GM19043 (cell line): ENCODE results near the gene SAXO2.
A peak's percentile ranks its signal among the peaks of the same experiment; 100 is the strongest.
"Not testable (repeated sequence)": the region's sequence is repeated elsewhere in the genome, so short reads cannot be mapped to it uniquely, and the experiment has no call there.

ENCODE experiments used
- ATAC-seq: cut with Tn5 transposase; IDR thresholded peaks from one replicate; pipeline ENCODE4 v1.9.1; 2021; ENCODE audit warnings: low read depth; ENCODE audit not compliant: unreplicated experiment

The SAXO2 gene

DNA sequence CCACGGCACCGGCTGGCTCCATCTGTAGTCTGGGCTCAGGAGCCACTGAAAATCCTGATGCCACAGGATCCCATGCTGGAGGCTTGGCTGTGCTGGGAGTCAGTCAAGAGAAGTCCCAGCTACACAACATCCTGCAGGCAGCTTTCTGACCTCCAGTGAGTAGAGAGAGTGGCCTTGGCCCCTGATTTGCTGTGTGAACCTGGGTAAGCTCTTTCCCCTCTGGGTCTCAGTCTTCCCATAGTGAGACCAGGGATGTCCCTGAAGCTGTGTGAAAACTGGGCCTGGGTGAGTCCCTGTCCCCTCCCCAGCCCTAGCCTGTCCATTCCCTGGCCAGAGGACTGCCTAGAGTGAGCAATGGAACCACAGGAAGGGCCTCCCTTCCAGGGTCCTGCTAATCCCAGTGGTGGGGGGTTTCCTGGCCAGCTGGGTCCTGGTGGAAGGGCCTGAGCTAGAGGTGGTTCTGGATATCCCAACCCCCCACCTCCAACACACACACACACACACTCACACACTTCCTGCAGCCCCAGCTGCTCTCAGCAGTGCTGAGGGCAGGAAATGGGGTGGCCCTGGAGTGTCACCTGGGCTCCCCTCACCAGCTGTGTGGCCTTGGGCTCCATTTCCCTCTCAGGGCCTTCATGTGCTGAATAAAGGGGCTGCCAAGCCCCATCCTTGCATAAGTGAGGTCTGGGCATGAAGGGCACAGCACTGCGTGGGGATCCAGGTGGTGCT is 69.1 kb downstream of the SAXO2 start:
- ATAC-seq, result peak; percentile 83

DNA sequence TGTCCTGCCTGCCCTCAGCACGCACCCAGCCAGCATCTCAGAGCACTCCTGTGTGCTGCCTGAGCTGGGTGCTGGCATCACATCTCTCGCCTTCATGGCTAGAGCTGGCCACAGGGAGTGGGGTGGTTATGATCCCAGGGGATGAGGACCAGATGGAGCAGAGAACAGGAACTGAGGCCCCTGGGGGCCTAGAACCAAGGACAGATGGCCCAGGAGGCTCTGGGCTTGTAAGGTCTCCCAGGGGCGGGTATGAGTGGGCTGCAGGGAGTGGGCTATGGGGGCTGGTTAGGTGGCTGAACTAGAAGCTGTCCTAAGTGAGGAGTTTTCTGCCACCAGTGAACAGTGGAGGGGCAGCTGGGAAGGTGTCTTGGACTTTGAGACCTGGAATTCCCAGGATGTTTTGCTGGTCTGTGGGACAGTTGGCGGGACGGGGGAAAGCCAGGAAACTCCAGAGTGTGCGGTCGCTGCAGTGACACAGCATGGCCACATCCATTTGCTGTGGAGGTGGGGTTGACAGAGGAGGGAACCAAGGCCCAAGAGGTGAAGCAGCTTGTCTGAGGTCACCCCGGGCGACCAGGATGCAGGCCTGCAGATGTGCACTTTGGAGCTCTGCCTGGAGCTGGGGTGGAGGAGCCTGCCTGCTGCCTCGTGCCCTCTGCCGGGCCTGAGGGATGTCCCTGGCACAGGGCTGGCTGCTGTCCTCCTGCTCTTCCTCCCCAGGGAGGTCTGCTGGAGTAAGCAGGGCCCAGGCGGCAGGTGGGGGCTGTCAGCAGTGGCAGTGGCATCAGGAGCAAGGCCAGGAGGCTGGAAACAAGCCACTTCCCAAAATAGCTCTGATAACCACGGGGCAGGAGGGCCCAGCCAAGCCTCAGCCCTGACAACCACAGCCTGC is 70.3 kb downstream of the SAXO2 start:
- ATAC-seq, result not testable (repeated sequence)

GRCh38 chr15:82333603-82334553 is 71.3 kb downstream of the SAXO2 start:
- not testable (repeated sequence) for ATAC-seq
